MM.1S (cell line): ENCODE results near the gene SNTB2.

Experiments used
- DNase-seq: peaks from one replicate; pipeline ENCODE4 v3.0.0-alpha.2; 2015
- H2AFZ ChIP-seq: fragments of 300-600 bp; sonication (generic); 2 replicates; pipeline ENCODE4 v1.6.0; 2016; ENCODE audit warnings: antibody characterized with exemption, low read length
- H3F3A ChIP-seq: fragments of 300-600 bp; sonication (generic); 2 replicates; pipeline ENCODE4 v1.6.1; 2016; ENCODE audit warnings: mild to moderate bottlenecking, antibody characterized with exemption, low read length, moderate library complexity, mixed read lengths; ENCODE audit not compliant: insufficient read depth
- H3K27ac ChIP-seq: fragments of 300-600 bp; sonication (generic); 2 replicates; pipeline ENCODE4 v1.5.1; 2016; ENCODE audit warnings: mild to moderate bottlenecking, low read length
- H3K27me3 ChIP-seq: fragments of 300-600 bp; sonication (generic); replicated peaks from 2 replicates; pipeline ENCODE4 v1.6.0; 2016; ENCODE audit warnings: low read length; ENCODE audit not compliant: insufficient read depth
- H3K36me3 ChIP-seq: fragments of 300-600 bp; sonication (generic); replicated peaks from 2 replicates; pipeline ENCODE4 v1.6.1; 2016; ENCODE audit warnings: mild to moderate bottlenecking, low read length, mixed read lengths; ENCODE audit not compliant: insufficient read depth
- H3K4me1 ChIP-seq: fragments of 300-600 bp; sonication (generic); 2 replicates; pipeline ENCODE4 v1.6.1; 2016; ENCODE audit warnings: low read length, mixed read lengths
- H3K4me2 ChIP-seq: fragments of 300-600 bp; sonication (generic); 2 replicates; pipeline ENCODE4 v1.6.0; 2016; ENCODE audit warnings: low read depth, low read length
- H3K4me3 ChIP-seq: fragments of 300-600 bp; sonication (generic); 2 replicates; pipeline ENCODE4 v1.5.1; 2016; ENCODE audit warnings: low read length, mixed read lengths
- H3K79me2 ChIP-seq: fragments of 300-600 bp; sonication (generic); 2 replicates; pipeline ENCODE4 v1.6.1; 2016; ENCODE audit warnings: mixed run types, low read length, mixed read lengths
- H3K9ac ChIP-seq: fragments of 300-600 bp; sonication (generic); 2 replicates; pipeline ENCODE4 v1.6.1; 2016; ENCODE audit warnings: low read length, mixed read lengths
- H3K9me2 ChIP-seq: fragments of 300-600 bp; sonication (generic); replicated peaks from 2 replicates; pipeline ENCODE4 v1.6.1; 2016; ENCODE audit warnings: mild to moderate bottlenecking, low read length, mixed read lengths; ENCODE audit not compliant: insufficient read depth
- H3K9me3 ChIP-seq: fragments of 300-600 bp; sonication (generic); replicated peaks from 2 replicates; pipeline ENCODE4 v1.6.1; 2016; ENCODE audit warnings: mild to moderate bottlenecking, low read length, mixed read lengths; ENCODE audit not compliant: insufficient read depth
- H4K20me1 ChIP-seq: fragments of 300-600 bp; sonication (generic); 2 replicates; pipeline ENCODE4 v1.6.1; 2016; ENCODE audit warnings: mild to moderate bottlenecking, low read length, moderate library complexity, mixed read lengths; ENCODE audit not compliant: insufficient read depth
- EZH2 ChIP-seq: fragments of 300-600 bp; sonication (generic); optimal IDR thresholded peaks from 2 replicates; pipeline ENCODE3; 2017; ENCODE audit warnings: low read depth, mild to moderate bottlenecking, antibody characterized with exemption, low read length, mixed read lengths
- EZH2phosphoT487 ChIP-seq: fragments of 300-600 bp; sonication (generic); IDR thresholded peaks from 2 replicates; pipeline ENCODE4 v1.6.1; 2018; ENCODE audit warnings: antibody characterized with exemption, low read length
- TF ChIP-seq, protein P1 (sequence below): fragments of 300-600 bp; sonication (generic); IDR thresholded peaks from 2 replicates; pipeline ENCODE4 v1.5.1; 2016; ENCODE audit warnings: antibody characterized with exemption, low read length, mixed read lengths

SNTB2 gene

GRCh38 chr16:69169051-69169450 is 17.9 kb upstream of the SNTB2 start:
- no peaks in the 10 kb centered on the region for H3F3A ChIP-seq

DNA sequence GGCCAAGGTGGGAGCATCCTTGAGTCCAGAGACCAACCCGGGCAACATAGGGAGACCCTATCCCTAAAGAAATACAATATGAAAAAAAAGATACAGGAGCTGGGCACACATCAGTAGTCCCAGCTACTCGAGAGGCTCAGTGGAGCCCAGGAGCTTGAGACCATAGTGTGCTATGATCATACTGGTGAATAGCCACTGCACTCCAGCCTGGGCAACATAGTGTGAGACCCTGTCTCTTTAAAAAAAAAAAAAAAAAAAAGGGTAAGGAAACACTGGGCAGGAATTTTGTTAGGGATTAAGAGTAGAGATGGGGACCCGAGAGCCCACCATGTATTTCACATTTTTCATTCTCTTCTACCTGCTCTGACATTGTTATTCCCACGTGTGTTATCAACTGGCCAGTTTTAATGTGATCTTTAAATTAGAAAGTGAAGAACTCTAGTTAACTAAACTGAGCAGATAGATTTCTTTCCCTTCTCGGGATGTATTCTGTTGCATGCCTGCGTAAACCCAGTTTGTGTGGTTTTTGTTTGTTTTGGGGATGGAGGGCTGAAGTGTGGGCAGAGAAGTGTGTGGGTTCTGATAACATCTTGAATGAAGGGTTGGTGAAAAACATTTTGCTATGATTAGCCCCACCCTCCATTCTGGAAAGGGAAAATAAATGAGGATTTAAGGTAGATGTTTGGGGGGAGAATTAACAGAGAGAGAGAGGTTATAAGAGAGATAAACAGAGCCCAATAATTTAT is 17.2 kb upstream of the SNTB2 start:
- H3K9me2 ChIP-seq, result no peaks in the 10 kb centered on the region
- no peaks in the 10 kb centered on the region for H3K9me3 ChIP-seq
- no peak overlapping the region for H3K4me2 ChIP-seq
- H3K79me2 ChIP-seq, result no peaks in the 10 kb centered on the region
- no peak for DNase-seq
- H2AFZ ChIP-seq, result no peak overlapping the region
- no peaks in the 10 kb centered on the region for H3K27me3 ChIP-seq
- no peaks in the 10 kb centered on the region for H3K4me1 ChIP-seq
- no peak overlapping the region for H3K27ac ChIP-seq
- no peak overlapping the region for H3K9ac ChIP-seq
- H4K20me1 ChIP-seq, result no peaks in the 10 kb centered on the region
- H3K4me3 ChIP-seq, result no peak overlapping the region
- no peaks in the 10 kb centered on the region for H3F3A ChIP-seq
- TF ChIP-seq EZH2phosphoT487 (no peak), EZH2 (no peak)
- TF ChIP-seq, protein P1, sequence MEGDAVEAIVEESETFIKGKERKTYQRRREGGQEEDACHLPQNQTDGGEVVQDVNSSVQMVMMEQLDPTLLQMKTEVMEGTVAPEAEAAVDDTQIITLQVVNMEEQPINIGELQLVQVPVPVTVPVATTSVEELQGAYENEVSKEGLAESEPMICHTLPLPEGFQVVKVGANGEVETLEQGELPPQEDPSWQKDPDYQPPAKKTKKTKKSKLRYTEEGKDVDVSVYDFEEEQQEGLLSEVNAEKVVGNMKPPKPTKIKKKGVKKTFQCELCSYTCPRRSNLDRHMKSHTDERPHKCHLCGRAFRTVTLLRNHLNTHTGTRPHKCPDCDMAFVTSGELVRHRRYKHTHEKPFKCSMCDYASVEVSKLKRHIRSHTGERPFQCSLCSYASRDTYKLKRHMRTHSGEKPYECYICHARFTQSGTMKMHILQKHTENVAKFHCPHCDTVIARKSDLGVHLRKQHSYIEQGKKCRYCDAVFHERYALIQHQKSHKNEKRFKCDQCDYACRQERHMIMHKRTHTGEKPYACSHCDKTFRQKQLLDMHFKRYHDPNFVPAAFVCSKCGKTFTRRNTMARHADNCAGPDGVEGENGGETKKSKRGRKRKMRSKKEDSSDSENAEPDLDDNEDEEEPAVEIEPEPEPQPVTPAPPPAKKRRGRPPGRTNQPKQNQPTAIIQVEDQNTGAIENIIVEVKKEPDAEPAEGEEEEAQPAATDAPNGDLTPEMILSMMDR, result no peak
- peaks cover 11% of the 10 kb centered on the region; the same call in 1 of the 2 replicates for H3K36me3 ChIP-seq

More at GRCh38 chr16:69169051-69169450, 17.9 kb upstream of the SNTB2 start:
- Histone ChIP-seq H3K4me2 (no peak overlapping the region), H3K36me3 (peaks cover 11% of the 10 kb centered on the region; the same call in 1 of the 2 replicates), H3K27ac (no peak overlapping the region), H3K9me2 (no peaks in the 10 kb centered on the region), H3K79me2 (no peaks in the 10 kb centered on the region), H3K4me3 (no peak overlapping the region), H3K27me3 (no peaks in the 10 kb centered on the region), H4K20me1 (no peaks in the 10 kb centered on the region), H3K9me3 (no peaks in the 10 kb centered on the region), H3K4me1 (no peaks in the 10 kb centered on the region), H3K9ac (no peak overlapping the region), H2AFZ (no peak overlapping the region)
- DNase-seq, result no peak
- TF ChIP-seq, protein P1, result no peak
- TF ChIP-seq EZH2 (no peak), EZH2phosphoT487 (no peak)

- DNase-seq, result no peak
- H3K79me2 ChIP-seq, result no peaks in the 10 kb centered on the region
- TF ChIP-seq EZH2phosphoT487 (no peak), EZH2 (no peak)
- TF ChIP-seq, protein P1, result no peak
- H3K4me2 ChIP-seq, result no peak overlapping the region
- no peaks in the 10 kb centered on the region for H3K4me1 ChIP-seq
- H4K20me1 ChIP-seq, result no peaks in the 10 kb centered on the region
- no peak overlapping the region for H2AFZ ChIP-seq
- peaks cover 7% of the 10 kb centered on the region; the same call in 1 of the 2 replicates for H3K36me3 ChIP-seq
- H3K9ac ChIP-seq, result no peak overlapping the region
- H3K4me3 ChIP-seq, result no peak overlapping the region
- H3F3A ChIP-seq, result no peaks in the 10 kb centered on the region
- H3K9me3 ChIP-seq, result no peaks in the 10 kb centered on the region
- no peaks in the 10 kb centered on the region for H3K27me3 ChIP-seq
- H3K9me2 ChIP-seq, result no peaks in the 10 kb centered on the region
- H3K27ac ChIP-seq, result no peak overlapping the region
Observed at GRCh38 chr16:69171325-69172084, 15.5 kb upstream of the SNTB2 start.
